Cardiac fibroblast (primary cell): ENCODE results near the gene LTBP1.

Experiments
- DNase-seq, 2 donors: peaks; one replicate each; pipeline versions ENCODE4 v3.0.0 to v3.0.0-alpha.2; 2010; ENCODE audit warnings: low read depth in 2 of 2
- H3K4me3 ChIP-seq, 2 donors: replicated peaks in 1 of 2; 1 replicate in 1 of 2; 2 replicates in 1 of 2; pipeline ENCODE4 v1.5.1; 2011; ENCODE audit warnings: low read depth in 2 of 2, low read length in 2 of 2, mild to moderate bottlenecking in 2 of 2, moderate library complexity in 1 of 2
- TF ChIP-seq, protein P1 (sequence below): IDR thresholded peaks from one replicate; pipeline ENCODE4 v1.5.1; 2011; ENCODE audit warnings: low read depth, mild to moderate bottlenecking, low read length, inconsistent platforms

LTBP1 gene

DNA sequence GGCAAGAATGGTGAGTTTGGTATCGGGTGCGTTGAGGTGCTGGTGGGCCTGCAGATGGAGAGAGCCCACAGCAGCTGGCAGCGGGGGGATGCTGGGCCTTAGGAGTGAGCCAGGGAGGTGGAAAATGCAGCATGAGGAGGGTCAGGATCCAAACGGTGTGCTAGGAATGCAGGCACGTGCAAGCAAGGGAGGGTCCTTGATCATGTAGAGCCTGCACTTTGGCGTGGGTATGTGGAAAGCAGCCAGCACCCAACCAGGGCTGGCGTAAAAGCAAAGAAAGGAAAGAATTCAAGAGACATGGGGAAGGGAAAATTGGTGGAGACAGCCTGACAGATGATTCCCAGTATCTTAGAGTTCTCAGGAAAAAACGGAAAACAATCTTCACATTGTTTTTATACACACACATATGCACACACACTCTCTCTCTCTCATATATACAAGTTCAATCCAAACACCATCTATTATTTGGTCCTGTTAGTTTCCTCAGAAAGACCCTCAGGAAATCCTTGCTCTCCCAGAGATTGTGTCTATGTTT is 46.3 kb downstream of the LTBP1 start:
- DNase-seq: no peak
- H3K4me3 ChIP-seq: no peak overlapping the region
- TF ChIP-seq, protein P1, sequence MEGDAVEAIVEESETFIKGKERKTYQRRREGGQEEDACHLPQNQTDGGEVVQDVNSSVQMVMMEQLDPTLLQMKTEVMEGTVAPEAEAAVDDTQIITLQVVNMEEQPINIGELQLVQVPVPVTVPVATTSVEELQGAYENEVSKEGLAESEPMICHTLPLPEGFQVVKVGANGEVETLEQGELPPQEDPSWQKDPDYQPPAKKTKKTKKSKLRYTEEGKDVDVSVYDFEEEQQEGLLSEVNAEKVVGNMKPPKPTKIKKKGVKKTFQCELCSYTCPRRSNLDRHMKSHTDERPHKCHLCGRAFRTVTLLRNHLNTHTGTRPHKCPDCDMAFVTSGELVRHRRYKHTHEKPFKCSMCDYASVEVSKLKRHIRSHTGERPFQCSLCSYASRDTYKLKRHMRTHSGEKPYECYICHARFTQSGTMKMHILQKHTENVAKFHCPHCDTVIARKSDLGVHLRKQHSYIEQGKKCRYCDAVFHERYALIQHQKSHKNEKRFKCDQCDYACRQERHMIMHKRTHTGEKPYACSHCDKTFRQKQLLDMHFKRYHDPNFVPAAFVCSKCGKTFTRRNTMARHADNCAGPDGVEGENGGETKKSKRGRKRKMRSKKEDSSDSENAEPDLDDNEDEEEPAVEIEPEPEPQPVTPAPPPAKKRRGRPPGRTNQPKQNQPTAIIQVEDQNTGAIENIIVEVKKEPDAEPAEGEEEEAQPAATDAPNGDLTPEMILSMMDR: no peak

GRCh38 chr2:32997705-32998104 is 51.0 kb downstream of the LTBP1 start:
- TF ChIP-seq, protein P1: no peak
- no peak for DNase-seq
- H3K4me3 ChIP-seq: no peak overlapping the region

- TF ChIP-seq, protein P1: no peak
- DNase-seq: peak in 1 of 2 donors; percentile 23
- H3K4me3 ChIP-seq: no peak overlapping the region
Observed at GRCh38 chr2:33000986-33001385, 54.2 kb downstream of the LTBP1 start.

GRCh38 chr2:33001823-33002222 is 55.1 kb downstream of the LTBP1 start:
- H3K4me3 ChIP-seq: no peak overlapping the region
- no peak for DNase-seq
- TF ChIP-seq, protein P1: no peak

DNA sequence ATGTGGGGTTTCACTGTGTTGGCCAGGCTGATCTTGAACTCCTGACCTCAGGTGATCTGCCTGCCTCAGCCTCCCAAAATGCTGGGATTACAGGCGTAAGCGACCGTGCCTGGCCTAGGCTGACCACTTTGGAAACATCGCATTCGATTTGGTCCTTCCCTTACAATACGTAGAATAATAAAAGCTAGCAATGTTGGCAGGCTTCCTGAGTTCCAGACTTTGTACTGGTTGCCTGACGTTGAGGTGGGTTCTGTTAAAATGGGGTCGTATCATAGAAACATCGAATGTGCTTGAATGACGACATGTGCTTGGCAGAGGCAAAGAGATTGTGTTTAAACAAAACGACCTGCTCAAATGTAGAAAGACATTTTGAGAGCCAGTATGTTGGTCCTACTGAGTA is 56.1 kb downstream of the LTBP1 start:
- DNase-seq: no peak
- TF ChIP-seq, protein P1: no peak
- H3K4me3 ChIP-seq: no peak overlapping the region

DNA sequence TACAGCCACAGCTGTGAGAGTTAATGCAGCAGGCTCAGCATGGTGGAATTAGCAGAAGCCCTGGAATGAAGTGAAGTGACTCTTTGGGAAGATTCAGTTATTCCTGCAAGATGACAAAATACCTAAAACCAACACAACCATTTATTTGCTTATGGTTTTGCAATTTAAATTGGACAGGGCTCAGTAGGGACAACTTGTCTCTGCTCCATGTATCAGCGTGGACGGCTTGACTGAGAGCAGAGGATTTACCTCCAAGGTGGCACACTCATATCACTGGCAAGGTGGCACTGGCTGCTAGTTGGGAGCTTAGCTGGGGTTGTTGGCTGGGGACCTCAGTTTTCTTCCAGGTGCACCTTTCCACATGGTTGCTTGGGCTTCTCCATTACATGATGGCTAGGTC is 58.3 kb downstream of the LTBP1 start:
- DNase-seq: no peak
- H3K4me3 ChIP-seq: no peak overlapping the region
- TF ChIP-seq, protein P1: no peak

GRCh38 chr2:33008716-33009115 is 62.0 kb downstream of the LTBP1 start:
- TF ChIP-seq, protein P1: no peak
- no peak overlapping the region for H3K4me3 ChIP-seq
- DNase-seq: no peak
